Measurements from ENCODE around the gene GOLGA6L25. TPM values are rescaled to one million over a fixed set of nuclear protein-coding genes. Genes with fewer than 3 reads are reported as not detected.
"Not testable (repeated sequence)": the region's sequence is repeated elsewhere in the genome, so short reads cannot be mapped to it uniquely, and the experiment has no call there.

The GOLGA6L25 gene, protein sequence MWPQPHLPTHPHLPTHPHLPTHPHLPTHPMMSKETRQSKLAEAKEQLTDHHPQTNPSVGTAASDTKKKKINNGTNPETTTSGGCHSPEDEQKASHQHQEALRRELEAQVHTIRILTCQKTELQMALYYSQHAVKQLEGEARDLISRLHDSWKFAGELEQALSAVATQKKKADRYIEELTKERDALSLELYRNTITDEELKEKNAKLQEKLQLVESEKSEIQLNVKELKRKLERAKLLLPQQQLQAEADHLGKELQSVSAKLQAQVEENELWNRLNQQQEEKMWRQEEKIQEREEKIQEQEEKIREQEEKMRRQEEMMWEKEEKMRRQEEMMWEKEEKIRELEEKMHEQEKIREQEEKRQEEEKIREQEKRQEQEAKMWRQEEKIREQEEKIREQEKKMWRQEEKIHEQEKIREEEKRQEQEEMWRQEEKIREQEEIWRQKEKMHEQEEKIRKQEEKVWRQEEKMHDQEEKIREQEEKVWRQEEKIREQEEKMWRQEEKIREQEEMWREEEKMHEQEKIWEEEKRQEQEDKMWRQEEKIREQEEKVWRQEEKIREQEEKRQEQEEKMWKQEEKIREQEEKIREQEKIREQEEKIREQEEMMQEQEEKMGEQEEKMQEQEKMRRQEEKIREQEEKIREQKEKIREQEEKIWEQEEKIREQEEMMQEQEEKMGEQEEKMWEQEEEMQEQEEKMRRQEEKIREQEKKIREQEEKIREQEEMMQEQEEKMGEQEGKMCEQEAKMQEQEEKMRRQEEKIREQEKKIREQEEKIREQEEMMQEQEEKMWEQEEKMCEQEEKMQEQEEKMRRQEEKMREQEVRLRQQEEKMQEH
- not detected in 2 replicates for total RNA-seq (2014; rRNA removed)
- not detected for polyA plus RNA-seq (2012)

DNA sequence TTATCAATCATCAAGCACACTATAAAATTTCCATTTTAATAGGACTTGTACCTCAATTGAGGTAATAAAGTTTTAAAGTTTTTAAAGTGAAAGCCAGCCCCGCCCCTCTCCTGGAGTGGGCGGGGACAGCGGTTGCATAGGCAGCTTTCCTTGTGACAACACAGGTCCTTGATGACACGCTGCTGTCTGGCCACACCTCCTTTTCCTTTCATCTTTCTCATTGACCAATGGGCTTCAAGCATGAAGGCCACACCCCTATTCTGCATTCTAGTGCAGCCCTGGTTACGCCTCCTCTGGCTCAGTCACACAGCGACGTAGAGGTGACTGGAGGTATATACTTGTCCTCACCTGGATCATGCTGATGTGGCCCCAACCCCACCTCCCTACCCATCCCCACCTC, at the start of gene GOLGA6L25:
GOLGA6L25 (plus strand) TSS at position 301 of the 400 bp plus-strand sequence; CDS start at position 362, 61 bp downstream.
- not testable (repeated sequence) for DNase-seq (ENCODE audit: low read depth)

DNA sequence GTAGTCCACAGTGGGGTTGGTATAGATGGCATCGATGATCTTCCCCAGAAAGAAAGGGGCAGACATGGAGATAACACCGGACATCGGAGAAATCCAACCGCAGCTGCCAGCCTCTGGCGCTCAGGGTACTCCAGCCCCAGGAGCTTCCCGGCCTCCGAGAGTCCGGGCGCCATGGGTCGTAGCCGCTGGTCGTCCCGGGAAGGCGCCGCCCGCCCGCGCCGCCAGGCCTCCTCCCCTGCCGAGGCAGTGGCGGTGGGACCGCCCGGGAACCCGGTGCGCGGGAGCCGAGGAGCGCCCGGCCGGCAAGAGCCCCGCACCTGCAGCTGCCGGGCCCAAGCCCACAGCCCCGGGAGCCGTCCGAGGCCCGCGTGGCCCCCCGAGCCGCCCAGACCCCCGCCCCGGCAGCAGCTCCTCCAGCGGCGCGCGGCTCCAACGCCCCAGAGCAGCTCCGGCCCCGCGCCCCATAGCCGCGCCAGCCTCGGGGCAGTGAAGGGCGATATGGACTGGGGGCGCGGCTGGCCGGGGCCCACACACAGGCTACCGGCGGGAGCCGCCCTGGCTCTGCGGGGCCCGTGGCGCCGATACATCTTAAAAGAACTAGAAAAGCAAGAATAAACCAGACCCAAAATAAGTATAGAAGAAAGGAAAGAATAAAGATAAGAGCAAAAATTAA, 45.0 kb upstream of the GOLGA6L25 start:
- not testable (repeated sequence) for DNase-seq (ENCODE audit: low read depth)

DNA sequence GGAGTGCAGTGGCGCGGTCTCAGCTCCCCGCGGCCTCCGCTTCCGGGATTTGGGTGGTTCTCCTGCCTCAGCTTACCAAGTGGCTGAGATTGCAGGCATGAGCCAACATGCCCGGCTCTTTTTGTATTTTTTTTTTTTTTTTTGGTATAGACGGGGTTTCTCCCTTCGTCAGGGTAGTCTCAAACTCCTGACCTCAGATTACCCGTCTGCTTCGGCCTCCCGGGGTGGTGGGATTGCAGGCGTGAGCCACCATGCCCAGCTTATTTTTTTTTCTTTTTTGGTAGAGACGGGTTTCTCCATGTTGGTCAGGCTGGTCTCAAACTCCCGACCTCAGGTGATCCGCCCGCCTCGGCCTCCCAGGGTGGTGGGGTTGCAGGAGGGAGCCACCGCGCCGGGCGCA, 39.2 kb upstream of the GOLGA6L25 start:
- DNase-seq (ENCODE audit: low read depth) = not testable (repeated sequence)

DNA sequence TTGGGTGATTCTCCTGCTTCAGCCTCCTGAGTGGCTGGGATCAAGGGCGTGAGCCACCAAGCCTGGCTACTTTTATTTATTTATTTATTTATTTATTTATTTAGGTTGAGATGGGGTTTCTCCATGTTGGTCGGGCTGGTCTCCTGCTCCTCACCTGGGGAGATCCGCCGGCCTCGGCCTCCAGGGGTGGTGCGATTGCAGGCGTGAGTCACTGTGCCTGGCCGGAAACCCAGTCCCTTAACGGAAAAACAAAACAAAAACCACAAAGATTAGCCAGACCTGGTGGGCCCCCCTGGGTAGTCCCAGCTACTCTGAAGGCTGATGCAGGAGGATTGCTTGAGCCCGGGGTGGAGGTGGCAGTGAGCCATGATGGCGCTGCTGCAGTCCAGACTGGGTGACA, 38.2 kb upstream of the GOLGA6L25 start:
- not testable (repeated sequence) for DNase-seq (ENCODE audit: low read depth)

DNA sequence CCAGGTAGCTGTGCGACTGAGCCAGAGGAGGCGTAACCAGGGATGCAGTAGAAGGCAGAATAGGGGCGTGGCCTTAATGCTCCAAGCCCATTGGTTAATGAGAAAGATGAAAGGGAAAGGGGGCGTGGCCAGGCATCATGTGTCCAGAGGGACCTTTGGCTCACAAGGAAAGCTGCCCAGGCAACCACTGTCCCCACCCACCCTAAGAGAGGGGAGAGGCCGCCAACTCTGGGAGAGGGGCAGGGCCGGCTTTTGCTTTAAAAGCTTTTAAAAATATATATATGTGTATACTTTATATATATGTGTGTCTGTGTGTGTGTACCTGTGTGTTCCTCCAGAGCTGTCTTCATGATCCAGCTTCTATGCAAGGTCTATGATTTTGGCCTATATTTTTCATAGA, 20.4 kb upstream of the GOLGA6L25 start, which contains the start of gene GOLGA8G:
GOLGA8G (minus strand) TSS at position 18 of the 400 bp plus-strand sequence. CDS start 62 bp downstream, outside the sequence.
- DNase-seq (ENCODE audit: low read depth) = not testable (repeated sequence)

DNA sequence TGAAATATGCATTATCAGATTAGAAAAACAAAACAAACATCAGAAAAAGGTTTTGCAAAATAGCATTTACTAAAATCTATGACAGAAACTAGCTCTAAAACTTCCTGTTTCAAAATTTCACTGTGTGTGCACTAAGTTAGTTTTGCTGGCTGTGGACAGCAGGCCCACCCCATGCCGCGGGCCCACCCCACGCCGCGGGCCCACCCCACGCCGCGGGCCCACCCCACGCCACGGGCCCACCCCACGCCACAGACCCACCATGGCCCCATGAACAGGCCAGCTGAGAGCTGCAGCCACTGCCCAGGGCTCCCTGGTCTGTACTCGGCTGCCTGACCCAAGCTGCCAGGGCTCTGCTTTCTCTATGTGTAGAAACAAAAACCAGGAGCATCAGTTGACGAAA, 20.0 kb downstream of the GOLGA6L25 start:
- not testable (repeated sequence) for DNase-seq (ENCODE audit: low read depth)

DNA sequence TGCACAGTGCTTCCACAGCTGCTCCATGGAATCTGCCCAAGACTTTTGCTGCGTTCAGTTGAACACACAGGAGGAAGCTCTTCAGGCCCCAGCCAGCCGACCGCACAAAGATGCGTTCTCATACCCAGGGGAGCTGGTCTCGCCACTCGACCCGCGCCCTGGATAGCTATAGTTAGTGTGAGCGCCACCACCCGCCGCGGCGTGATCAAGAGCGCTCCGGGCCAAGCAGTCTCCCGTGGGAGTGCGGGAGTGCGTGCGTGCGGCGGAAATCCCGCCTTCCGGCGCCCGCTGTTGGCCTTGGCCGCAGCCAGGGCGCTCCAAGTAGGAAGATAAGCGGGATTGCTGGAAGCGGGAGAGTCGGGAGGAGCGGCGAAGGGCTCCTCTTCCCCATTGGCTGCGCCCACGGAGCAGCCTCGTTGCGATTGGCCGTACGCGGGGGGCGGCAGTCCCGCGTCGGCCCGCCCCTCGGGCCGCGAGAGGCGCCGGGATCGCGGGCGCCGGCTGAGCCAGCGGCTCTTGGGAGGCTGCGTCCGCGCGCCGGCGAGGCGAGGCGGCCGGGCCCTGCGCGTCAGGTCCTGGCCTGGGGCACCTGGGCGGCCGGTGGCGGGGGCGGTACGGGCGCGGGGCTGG, 35.7 kb downstream of the GOLGA6L25 start:
- DNase-seq (ENCODE audit: low read depth) = not testable (repeated sequence)

DNA sequence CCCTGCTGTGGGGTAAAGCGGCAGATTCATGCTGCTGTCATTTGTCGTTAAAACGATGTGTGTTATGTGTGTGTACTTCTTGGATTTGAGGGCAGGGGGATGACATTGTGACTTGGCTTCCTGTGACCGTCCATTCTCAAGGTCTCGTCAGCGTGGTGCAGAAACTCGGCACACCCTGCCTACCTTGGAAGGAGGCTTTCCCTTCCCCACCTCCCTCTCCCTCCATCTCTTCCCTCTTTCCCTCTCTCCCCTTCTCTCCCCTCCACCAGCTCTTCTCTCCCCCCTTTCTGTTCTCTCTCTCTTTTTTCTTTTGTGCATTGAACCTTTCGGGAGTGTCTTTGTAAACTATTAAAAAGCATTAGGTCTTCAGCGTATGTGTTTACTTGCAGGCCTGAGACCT, 36.4 kb downstream of the GOLGA6L25 start:
- not testable (repeated sequence) for DNase-seq (ENCODE audit: low read depth)

DNA sequence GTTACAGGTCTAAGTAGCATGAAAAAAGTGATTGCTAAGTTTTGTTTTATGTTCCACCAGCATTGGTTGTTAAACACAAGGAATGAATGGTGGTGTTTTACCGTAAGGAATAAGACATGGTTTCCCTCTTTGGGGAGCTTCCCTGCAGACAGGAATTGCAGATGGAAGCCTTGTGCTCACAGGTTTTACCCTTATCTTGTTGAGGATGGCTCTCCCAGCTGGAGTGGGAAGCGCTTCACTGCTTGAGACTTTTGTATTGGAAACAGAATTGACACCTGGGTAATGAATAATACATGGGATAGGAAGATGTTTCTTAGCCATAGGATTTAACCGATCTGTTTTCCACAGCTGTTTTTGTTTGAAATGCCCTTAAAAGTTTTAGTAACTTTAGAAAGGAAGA, 39.0 kb downstream of the GOLGA6L25 start:
- not testable (repeated sequence) for DNase-seq (ENCODE audit: low read depth)

DNA sequence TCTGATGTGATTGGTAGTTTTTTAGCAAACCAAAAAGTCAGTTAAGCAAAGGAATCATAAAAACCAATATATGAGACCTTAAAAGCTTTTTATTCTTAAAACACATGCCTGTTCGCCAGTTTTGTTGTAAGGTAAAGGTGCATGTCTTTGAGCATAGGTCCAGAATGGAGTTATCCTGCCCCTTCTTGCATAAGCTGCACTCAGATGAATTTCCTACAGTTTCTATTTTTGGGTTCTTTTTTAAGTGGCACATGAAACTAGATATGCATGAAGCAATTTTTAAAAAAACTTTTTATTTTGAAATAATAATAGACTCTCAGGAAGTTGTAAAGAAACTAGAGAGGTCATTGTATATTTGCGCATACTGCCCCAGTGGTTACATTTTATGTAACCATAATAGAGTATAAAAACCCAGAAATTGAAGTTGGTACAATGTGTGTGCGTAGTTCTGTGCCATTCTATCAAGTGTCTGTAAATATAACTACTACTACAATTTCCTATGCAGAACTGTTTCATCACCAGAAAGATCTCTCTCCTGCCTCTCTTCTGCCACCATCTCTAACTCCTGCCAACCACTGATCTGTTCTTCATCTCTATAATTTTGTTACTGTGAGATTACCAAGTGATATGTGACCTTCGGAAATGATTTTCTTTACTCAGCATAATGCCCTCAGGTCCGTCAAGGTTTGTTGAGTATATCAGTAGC, 40.2 kb downstream of the GOLGA6L25 start:
- not testable (repeated sequence) for DNase-seq (ENCODE audit: low read depth)

DNA sequence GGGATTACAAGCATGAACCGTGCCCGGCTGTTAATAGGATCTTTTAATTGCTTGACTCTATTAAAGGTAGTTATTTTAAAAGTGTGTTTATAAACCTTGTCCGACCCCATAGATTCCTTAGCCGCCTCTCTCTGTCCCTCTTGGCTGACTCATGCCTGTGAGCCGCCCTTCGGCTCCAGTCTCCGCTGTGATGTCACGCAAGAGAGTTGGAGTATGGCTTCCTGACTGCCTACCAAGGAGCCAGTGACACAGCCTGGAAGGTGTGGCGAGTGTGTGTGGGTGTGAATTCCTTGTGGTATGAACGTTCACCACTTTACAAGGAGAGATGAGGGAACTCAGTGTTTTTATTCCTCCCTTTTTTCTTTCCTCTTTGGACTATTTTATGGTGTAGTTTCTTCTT, 44.1 kb downstream of the GOLGA6L25 start:
- DNase-seq (ENCODE audit: low read depth) = not testable (repeated sequence)

DNA sequence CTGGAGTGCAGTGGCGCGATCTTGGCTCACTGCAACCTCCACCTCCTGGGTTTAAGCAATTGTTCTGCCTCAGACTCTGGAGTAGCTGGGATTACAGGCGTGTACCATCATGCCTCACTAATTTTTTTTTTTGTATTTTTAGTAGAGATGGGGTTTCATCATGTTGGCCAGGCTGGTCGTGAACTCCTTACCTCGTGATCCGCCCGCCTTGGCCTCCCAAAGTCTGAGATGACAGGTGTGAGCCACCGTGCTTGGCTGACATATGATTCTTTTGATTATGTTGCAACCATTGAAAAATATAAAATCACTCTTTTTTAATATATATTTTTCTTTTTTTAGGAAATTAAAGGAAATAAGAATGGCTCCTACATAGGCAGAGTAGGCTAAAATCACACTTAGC, 44.8 kb downstream of the GOLGA6L25 start:
- not testable (repeated sequence) for DNase-seq (ENCODE audit: low read depth)

DNA sequence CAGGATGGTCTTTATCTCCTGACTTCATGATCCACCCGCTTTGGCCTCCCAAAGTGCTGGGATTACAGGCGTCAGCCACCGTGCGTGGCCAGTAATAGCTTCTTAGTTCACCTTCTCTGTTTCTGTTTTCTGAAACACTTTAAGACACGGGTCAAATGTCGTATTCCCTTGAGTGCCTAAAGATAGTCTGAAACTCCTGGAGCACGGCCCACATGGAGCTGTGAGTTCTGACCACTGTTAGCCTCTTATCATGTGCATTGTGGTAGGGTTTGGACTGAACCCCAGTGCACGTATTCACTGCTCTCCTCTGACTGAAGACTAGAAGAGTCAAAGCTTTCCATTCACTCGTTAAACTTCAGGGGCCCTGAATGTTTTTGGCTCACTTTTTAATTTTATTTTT, 48.8 kb downstream of the GOLGA6L25 start:
- DNase-seq (ENCODE audit: low read depth) = not testable (repeated sequence)

Other genes starting within 250 kb of the GOLGA6L25 start
- 34.8 and 37.1 TPM in 2 replicates for gene HERC2, start 231.4 kb upstream of the GOLGA6L25 start, total RNA-seq (2014; rRNA removed)
- not detected in 2 replicates for gene GOLGA6L24, start 195.5 kb upstream of the GOLGA6L25 start, total RNA-seq (2014; rRNA removed)
- 0.06 and 0.11 TPM in 2 replicates for gene GOLGA8F, start 174.9 kb upstream of the GOLGA6L25 start, total RNA-seq (2014; rRNA removed)
- gene GOLGA8G, start 20.6 kb upstream of the GOLGA6L25 start, total RNA-seq (2014; rRNA removed) = under 0.01 and 0.11 TPM in 2 replicates
- gene GOLGA8M, start 158.9 kb downstream of the GOLGA6L25 start, total RNA-seq (2014; rRNA removed) = 0.29 TPM in 1 of 2 replicates, not detected in the other

Data from LHCN-M2 (cell line).